H9 (cell line): ENCODE data around the gene MYO10. TPM values are rescaled to one million over a fixed set of nuclear protein-coding genes. Genes with fewer than 3 reads are reported as not detected.

Source experiments
- DNase-seq: peaks from one replicate; pipeline ENCODE4 v3.0.0-alpha.2; 2017
- H2AFZ ChIP-seq: one replicate; pipeline ENCODE4 v1.6.1; 2013; ENCODE audit warnings: mild to moderate bottlenecking, low read length, control low read depth, moderate library complexity
- H2AK5ac ChIP-seq: 2 replicates; pipeline ENCODE4 v1.6.1; 2013; ENCODE audit warnings: low read length, control low read depth, mixed read lengths; ENCODE audit not compliant: insufficient read length
- H2BK120ac ChIP-seq: one replicate; pipeline ENCODE4 v1.6.1; 2013; ENCODE audit warnings: low read depth, mild to moderate bottlenecking, low read length, control low read depth, inconsistent platforms; ENCODE audit not compliant: poor library complexity, severe bottlenecking
- H2BK12ac ChIP-seq: 2 replicates; pipeline ENCODE4 v1.6.1; 2013; ENCODE audit warnings: low read length, control low read depth, mixed read lengths, low read depth; ENCODE audit not compliant: insufficient read length
- H2BK15ac ChIP-seq: 2 replicates; pipeline ENCODE4 v1.6.1; 2013; ENCODE audit warnings: low read depth, low read length, control low read depth
- H2BK20ac ChIP-seq: one replicate; pipeline ENCODE4 v1.6.1; 2013; ENCODE audit warnings: low read depth, mild to moderate bottlenecking, low read length, control low read depth, inconsistent platforms; ENCODE audit not compliant: poor library complexity, severe bottlenecking
- H2BK5ac ChIP-seq: 2 replicates; pipeline ENCODE4 v1.6.1; 2013; ENCODE audit warnings: low read length, control low read depth, mixed read lengths; ENCODE audit not compliant: insufficient read length
- H3K14ac ChIP-seq: 2 replicates; pipeline ENCODE4 v1.6.1; 2013; ENCODE audit warnings: low read length, control low read depth; ENCODE audit not compliant: insufficient read depth
- H3K18ac ChIP-seq: 2 replicates; pipeline ENCODE4 v1.6.1; 2013; ENCODE audit warnings: low read depth, mild to moderate bottlenecking, mixed read lengths, low read length, control low read depth; ENCODE audit not compliant: insufficient read length
- H3K23ac ChIP-seq: 2 replicates; pipeline ENCODE4 v1.6.1; 2013; ENCODE audit warnings: low read length, control low read depth, mixed read lengths, low read depth; ENCODE audit not compliant: insufficient read length
- H3K23me2 ChIP-seq: 2 replicates; pipeline ENCODE4 v1.6.1; 2013; ENCODE audit warnings: low read depth, mild to moderate bottlenecking, mixed read lengths, low read length, control low read depth; ENCODE audit not compliant: insufficient read length, poor library complexity, severe bottlenecking
- H3K27ac ChIP-seq: 2 replicates; pipeline ENCODE4 v1.5.1; 2013; ENCODE audit warnings: low read length, control low read depth, mixed read lengths, low read depth; ENCODE audit not compliant: insufficient read length
- H3K27me3 ChIP-seq: 2 replicates; pipeline ENCODE4 v1.6.1; 2013; ENCODE audit warnings: low read length, control low read depth, inconsistent platforms; ENCODE audit not compliant: insufficient read depth
- H3K4ac ChIP-seq: 2 replicates; pipeline ENCODE4 v1.6.1; 2013; ENCODE audit warnings: low read depth, mild to moderate bottlenecking, control low read depth, inconsistent platforms, low read length, moderate library complexity
- H3K4me1 ChIP-seq: 2 replicates; pipeline ENCODE4 v1.6.1; 2013; ENCODE audit warnings: low read length, control low read depth, inconsistent platforms; ENCODE audit not compliant: insufficient read depth
- H3K4me2 ChIP-seq: 2 replicates; pipeline ENCODE4 v1.6.1; 2013; ENCODE audit warnings: low read length, control low read depth, mixed read lengths; ENCODE audit not compliant: insufficient read length, insufficient read depth
- H3K56ac ChIP-seq: 2 replicates; pipeline ENCODE4 v1.6.1; 2013; ENCODE audit warnings: low read depth, mild to moderate bottlenecking, mixed read lengths, low read length, control low read depth; ENCODE audit not compliant: insufficient read length
- H3K79me1 ChIP-seq: 2 replicates; pipeline ENCODE4 v1.6.1; 2013; ENCODE audit warnings: low read depth, mild to moderate bottlenecking, moderate library complexity, low read length, control low read depth, inconsistent platforms; ENCODE audit not compliant: insufficient read depth, poor library complexity, severe bottlenecking
- H3K79me2 ChIP-seq: 2 replicates; pipeline ENCODE4 v1.6.1; 2013; ENCODE audit warnings: low read length, control low read depth, inconsistent platforms; ENCODE audit not compliant: insufficient read depth
- H3K9ac ChIP-seq: 2 replicates; pipeline ENCODE4 v1.6.1; 2013; ENCODE audit warnings: low read length, control low read depth, mixed read lengths; ENCODE audit not compliant: insufficient read length; ENCODE audit errors: extremely low read depth
- H3K9me3 ChIP-seq: one replicate; pipeline ENCODE4 v1.6.1; 2013; ENCODE audit warnings: low read depth, low read length, inconsistent platforms; ENCODE audit not compliant: control insufficient read depth
- H3T11ph ChIP-seq: one replicate; pipeline ENCODE4 v1.6.1; 2013; ENCODE audit warnings: mild to moderate bottlenecking, low read length, control low read depth, inconsistent platforms
- H4K20me1 ChIP-seq: one replicate; pipeline ENCODE4 v1.6.1; 2013; ENCODE audit not compliant: control insufficient read depth, insufficient read length, insufficient read depth
- H4K5ac ChIP-seq: 2 replicates; pipeline ENCODE4 v1.6.1; 2013; ENCODE audit warnings: low read depth, mild to moderate bottlenecking, mixed read lengths, low read length, control low read depth; ENCODE audit not compliant: insufficient read length
- H4K8ac ChIP-seq: replicated peaks from 2 replicates; pipeline ENCODE4 v1.6.1; 2013; ENCODE audit warnings: low read length, control low read depth, mixed read lengths, low read depth; ENCODE audit not compliant: insufficient read length
- H4K91ac ChIP-seq: 2 replicates; pipeline ENCODE4 v1.6.1; 2013; ENCODE audit warnings: low read depth, mild to moderate bottlenecking, moderate library complexity, mixed read lengths, low read length, control low read depth; ENCODE audit not compliant: insufficient read length
- H3K27ac Mint-ChIP-seq, 3 experiments: 2 replicates in 2 of 3; 3 replicates in 1 of 3; pipeline ENCODE4 v1.8.0; 2020 to 2021; ENCODE audit warnings: mixed read lengths in 3 of 3, mild to moderate bottlenecking in 1 of 3, moderate library complexity in 1 of 3
- H3K27me3 Mint-ChIP-seq: 2 replicates; pipeline ENCODE4 v1.8.0; 2021; ENCODE audit warnings: low read depth, mild to moderate bottlenecking, moderate library complexity, mixed read lengths
- H3K36me3 Mint-ChIP-seq, 3 experiments: 2 replicates in 2 of 3; 3 replicates in 1 of 3; pipeline ENCODE4 v1.8.0; 2020 to 2021; ENCODE audit warnings: low read depth in 3 of 3, mixed read lengths in 3 of 3; ENCODE audit not compliant: insufficient read depth in 1 of 3
- H3K4me1 Mint-ChIP-seq, 2 experiments: 2 replicates each; pipeline ENCODE4 v1.8.0; 2020; ENCODE audit warnings: mixed read lengths in 2 of 2
- H3K4me3 Mint-ChIP-seq, 2 experiments: 2 replicates in 1 of 2; 3 replicates in 1 of 2; pipeline ENCODE4 v1.8.0; 2020 to 2021; ENCODE audit warnings: mild to moderate bottlenecking in 2 of 2, mixed read lengths in 2 of 2, moderate library complexity in 1 of 2
- H3K9me3 Mint-ChIP-seq, 2 experiments: 2 replicates in 1 of 2; 3 replicates in 1 of 2; pipeline ENCODE4 v1.8.0; 2020; ENCODE audit warnings: mild to moderate bottlenecking in 2 of 2, mixed read lengths in 2 of 2, moderate library complexity in 1 of 2
- WGBS: extraction: QIAGEN DNeasy Blood & Tissue Kit; methylation state at CpG from one replicate; pipeline ENCODE4 v1.1.7; 2013; ENCODE audit warnings: missing lambda C conversion rate, low lambda C conversion rate, mixed read lengths; ENCODE audit not compliant: insufficient read length; ENCODE audit errors: extremely low coverage; 5-methylcytosine and 5-hydroxymethylcytosine counted together
- total RNA-seq: library from RNA; stranded (reverse); gene quantifications from 2 replicates; pipeline ENCODE4 v1.2.1, GENCODE V29; 2021
- TF ChIP-seq, protein P1 (sequence below): fragments of 200-600 bp; sonication (generic); conservative IDR thresholded peaks from 3 replicates; pipeline ENCODE4 v1.8.0; 2021; ENCODE audit warnings: antibody characterized with exemption, mild to moderate bottlenecking

The MYO10 gene
- total RNA-seq, 1 experiment from 2014 or later, result 127 TPM

DNA sequence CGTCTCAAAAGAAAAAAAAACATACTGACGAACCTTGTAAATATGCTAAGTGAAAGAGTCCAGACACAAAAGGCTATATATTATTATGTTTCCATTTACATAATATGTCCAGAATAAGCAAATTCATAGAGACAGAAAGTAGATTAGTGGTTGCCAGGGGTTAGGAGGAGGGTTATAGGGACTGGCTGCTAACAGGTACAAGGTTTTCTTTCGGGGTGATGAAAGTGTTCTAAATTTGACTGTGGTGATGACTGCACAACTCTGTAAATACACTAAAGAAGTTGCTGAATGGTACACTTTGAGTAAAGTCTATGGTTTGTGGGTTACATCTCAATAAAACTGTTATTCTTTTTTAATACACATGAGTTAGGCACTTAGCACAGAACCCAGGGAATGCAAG lies 98.8 kb downstream of the MYO10 start:
- TF ChIP-seq, protein P1, sequence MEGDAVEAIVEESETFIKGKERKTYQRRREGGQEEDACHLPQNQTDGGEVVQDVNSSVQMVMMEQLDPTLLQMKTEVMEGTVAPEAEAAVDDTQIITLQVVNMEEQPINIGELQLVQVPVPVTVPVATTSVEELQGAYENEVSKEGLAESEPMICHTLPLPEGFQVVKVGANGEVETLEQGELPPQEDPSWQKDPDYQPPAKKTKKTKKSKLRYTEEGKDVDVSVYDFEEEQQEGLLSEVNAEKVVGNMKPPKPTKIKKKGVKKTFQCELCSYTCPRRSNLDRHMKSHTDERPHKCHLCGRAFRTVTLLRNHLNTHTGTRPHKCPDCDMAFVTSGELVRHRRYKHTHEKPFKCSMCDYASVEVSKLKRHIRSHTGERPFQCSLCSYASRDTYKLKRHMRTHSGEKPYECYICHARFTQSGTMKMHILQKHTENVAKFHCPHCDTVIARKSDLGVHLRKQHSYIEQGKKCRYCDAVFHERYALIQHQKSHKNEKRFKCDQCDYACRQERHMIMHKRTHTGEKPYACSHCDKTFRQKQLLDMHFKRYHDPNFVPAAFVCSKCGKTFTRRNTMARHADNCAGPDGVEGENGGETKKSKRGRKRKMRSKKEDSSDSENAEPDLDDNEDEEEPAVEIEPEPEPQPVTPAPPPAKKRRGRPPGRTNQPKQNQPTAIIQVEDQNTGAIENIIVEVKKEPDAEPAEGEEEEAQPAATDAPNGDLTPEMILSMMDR, result no peak
- H3K23ac ChIP-seq, result no peak overlapping the region
- H2BK5ac ChIP-seq, result no peak overlapping the region
- no peak overlapping the region for H3K27ac ChIP-seq
- no peak overlapping the region for H3K56ac ChIP-seq
- H4K91ac ChIP-seq, result no peak overlapping the region
- no peak overlapping the region for H2AK5ac ChIP-seq
- H2BK15ac ChIP-seq, result no peak overlapping the region
- no peaks in the 10 kb centered on the region for H3K4me1 ChIP-seq
- H2BK120ac ChIP-seq, result no peak overlapping the region
- Mint-ChIP-seq H3K36me3 (no peaks in the 10 kb centered on the region), H3K4me1 (peaks cover 23 to 39% of the 10 kb centered on the region in 2 experiments), H3K27me3 (no peaks in the 10 kb centered on the region), H3K9me3 (no peaks in the 10 kb centered on the region), H3K4me3 (no peak overlapping the region), H3K27ac (no peak overlapping the region)
- no peak overlapping the region for H2AFZ ChIP-seq
- H4K5ac ChIP-seq, result no peak overlapping the region
- no peaks in the 10 kb centered on the region for H3K79me2 ChIP-seq
- no peak overlapping the region for H3K14ac ChIP-seq
- no peaks in the 10 kb centered on the region for H4K20me1 ChIP-seq
- H2BK12ac ChIP-seq, result no peak overlapping the region
- H3K4ac ChIP-seq, result no peak overlapping the region
- no peaks in the 10 kb centered on the region for H3K9me3 ChIP-seq
- no peaks in the 10 kb centered on the region for H3K23me2 ChIP-seq
- H3K79me1 ChIP-seq, result no peaks in the 10 kb centered on the region
- H4K8ac ChIP-seq, result no peak overlapping the region
- H2BK20ac ChIP-seq, result no peak overlapping the region
- no peak overlapping the region for H3K4me2 ChIP-seq
- H3T11ph ChIP-seq, result no peak overlapping the region
- no peak overlapping the region for H3K9ac ChIP-seq
- H3K18ac ChIP-seq, result no peak overlapping the region
- WGBS, result no CpG with 5 or more reads among the region's 3 CpGs
- DNase-seq, result no peak
- H3K27me3 ChIP-seq, result no peaks in the 10 kb centered on the region
